Measurements from ENCODE around the gene SLC9A3.

Gene SLC9A3

GRCh38 chr5:520196-520849 is 3.9 kb downstream of the SLC9A3 start:
- TF ChIP-seq GATA3 (IDR thresholded peaks at IDR 0.05; ENCODE audit: low read depth, low read length) = no peak
- no peak for TF ChIP-seq GATA2 (IDR thresholded peaks at IDR 0.05; ENCODE audit: low read depth, low read length)

GRCh38 chr5:518721-519120 is 5.5 kb downstream of the SLC9A3 start:
- TF ChIP-seq GATA2 (IDR thresholded peaks at IDR 0.05; ENCODE audit: low read depth, low read length) (no peak), GATA3 (IDR thresholded peaks at IDR 0.05; ENCODE audit: low read depth, low read length) (no peak)

GRCh38 chr5:517535-518100 is 6.6 kb downstream of the SLC9A3 start:
- TF ChIP-seq GATA2 (IDR thresholded peaks at IDR 0.05; ENCODE audit: low read depth, low read length) = no peak
- no peak for TF ChIP-seq GATA3 (IDR thresholded peaks at IDR 0.05; ENCODE audit: low read depth, low read length)

GRCh38 chr5:516980-517379 is 7.3 kb downstream of the SLC9A3 start:
- TF ChIP-seq GATA3 (IDR thresholded peaks at IDR 0.05; ENCODE audit: low read depth, low read length) (no peak), GATA2 (IDR thresholded peaks at IDR 0.05; ENCODE audit: low read depth, low read length) (no peak)

- no peak for TF ChIP-seq GATA2 (IDR thresholded peaks at IDR 0.05; ENCODE audit: low read depth, low read length)
- no peak for TF ChIP-seq GATA3 (IDR thresholded peaks at IDR 0.05; ENCODE audit: low read depth, low read length)
These were observed 7.8 kb downstream of the SLC9A3 start for GRCh38 chr5:516338-516925.

GRCh38 chr5:515273-515836 is 8.9 kb downstream of the SLC9A3 start:
- no peak for TF ChIP-seq GATA3 (IDR thresholded peaks at IDR 0.05; ENCODE audit: low read depth, low read length)
- TF ChIP-seq GATA2 (IDR thresholded peaks at IDR 0.05; ENCODE audit: low read depth, low read length) = no peak

- TF ChIP-seq GATA2 (IDR thresholded peaks at IDR 0.05; ENCODE audit: low read depth, low read length) (no peak), GATA3 (IDR thresholded peaks at IDR 0.05; ENCODE audit: low read depth, low read length) (no peak)
These were observed 9.6 kb downstream of the SLC9A3 start for GRCh38 chr5:514673-515072.

- TF ChIP-seq GATA2 (IDR thresholded peaks at IDR 0.05; ENCODE audit: low read depth, low read length) (no peak), GATA3 (IDR thresholded peaks at IDR 0.05; ENCODE audit: low read depth, low read length) (no peak)
These were observed 10.2 kb downstream of the SLC9A3 start for GRCh38 chr5:514101-514485.

GRCh38 chr5:513216-514100 is 10.8 kb downstream of the SLC9A3 start:
- TF ChIP-seq GATA3 (IDR thresholded peaks at IDR 0.05; ENCODE audit: low read depth, low read length) = no peak
- no peak for TF ChIP-seq GATA2 (IDR thresholded peaks at IDR 0.05; ENCODE audit: low read depth, low read length)

- TF ChIP-seq GATA2 (IDR thresholded peaks at IDR 0.05; ENCODE audit: low read depth, low read length) = no peak
- TF ChIP-seq GATA3 (IDR thresholded peaks at IDR 0.05; ENCODE audit: low read depth, low read length) = no peak
These were observed 12.8 kb downstream of the SLC9A3 start for GRCh38 chr5:511476-511875.

GRCh38 chr5:510521-510920 is 13.7 kb downstream of the SLC9A3 start:
- TF ChIP-seq GATA2 (IDR thresholded peaks at IDR 0.05; ENCODE audit: low read depth, low read length) (no peak), GATA3 (IDR thresholded peaks at IDR 0.05; ENCODE audit: low read depth, low read length) (no peak)

GRCh38 chr5:509611-510185 is 14.6 kb downstream of the SLC9A3 start:
- TF ChIP-seq GATA3 (IDR thresholded peaks at IDR 0.05; ENCODE audit: low read depth, low read length) = no peak
- no peak for TF ChIP-seq GATA2 (IDR thresholded peaks at IDR 0.05; ENCODE audit: low read depth, low read length)

GRCh38 chr5:505951-506525 is 18.2 kb downstream of the SLC9A3 start:
- TF ChIP-seq GATA3 (IDR thresholded peaks at IDR 0.05; ENCODE audit: low read depth, low read length) = no peak
- TF ChIP-seq GATA2 (IDR thresholded peaks at IDR 0.05; ENCODE audit: low read depth, low read length) = no peak

All from SH-SY5Y (cell line).